GM12873 (cell line): ENCODE results near the gene DPYSL5.

Experiments used
- CTCF ChIP-seq: IDR thresholded peaks from 2 replicates; pipeline ENCODE4 v1.5.1; 2012; ENCODE audit warnings: low read depth, mild to moderate bottlenecking, moderate library complexity, low read length, control low read depth; ENCODE audit not compliant: insufficient read depth; ENCODE audit errors: missing control alignments

The DPYSL5 gene

GRCh38 chr2:26876260-26876659 is 28.3 kb downstream of the DPYSL5 start:
- TF ChIP-seq CTCF, result no peak

- no peak for TF ChIP-seq CTCF
These were observed 29.3 kb downstream of the DPYSL5 start for GRCh38 chr2:26877276-26877675.

GRCh38 chr2:26880161-26880560 is 32.2 kb downstream of the DPYSL5 start:
- no peak for TF ChIP-seq CTCF

GRCh38 chr2:26880910-26881435 is 33.0 kb downstream of the DPYSL5 start:
- TF ChIP-seq CTCF, result no peak

- no peak for TF ChIP-seq CTCF
These were observed 36.0 kb downstream of the DPYSL5 start for GRCh38 chr2:26883956-26884355.

- TF ChIP-seq CTCF, result no peak
These were observed 36.6 kb downstream of the DPYSL5 start for GRCh38 chr2:26884486-26884885.

- no peak for TF ChIP-seq CTCF
These were observed 37.9 kb downstream of the DPYSL5 start for GRCh38 chr2:26885651-26886329.
